GM12878 (cell line): ENCODE measurements around the gene CYP20A1.

ENCODE experiments used
- JUND ChIP-seq: IDR thresholded peaks from 2 replicates; pipeline ENCODE4 v1.6.1; 2012; ENCODE audit warnings: low read depth, mild to moderate bottlenecking, low read length, improper control_type of control experiment, moderate library complexity
- MTA3 ChIP-seq: IDR thresholded peaks from 2 replicates; pipeline ENCODE4 v1.6.1; 2012; ENCODE audit warnings: low read length, inconsistent platforms, borderline replicate concordance
- MXI1 ChIP-seq: fragments of 150-350 bp; IDR thresholded peaks from 2 replicates; pipeline ENCODE4 v1.6.1; 2011; ENCODE audit warnings: low read depth, mild to moderate bottlenecking, inconsistent platforms, low read length, improper control_type of control experiment
- POLR2A ChIP-seq: IDR thresholded peaks from 2 replicates; pipeline ENCODE4 v1.6.1; 2011; ENCODE audit warnings: low read depth, mild to moderate bottlenecking, low read length
- SIN3A ChIP-seq: IDR thresholded peaks from 2 replicates; pipeline ENCODE4 v1.6.1; 2012; ENCODE audit warnings: low read depth, low read length, improper control_type of control experiment
- SP1 ChIP-seq: IDR thresholded peaks from one replicate; pipeline ENCODE4 v1.6.1; 2011; ENCODE audit warnings: low read depth, low read length
- SRF ChIP-seq, 2 experiments: IDR thresholded peaks; 2 replicates each; pipeline ENCODE4 v1.6.1; 2011; ENCODE audit warnings: low read depth in 2 of 2, low read length in 2 of 2, mild to moderate bottlenecking in 1 of 2, moderate library complexity in 1 of 2
- YY1 ChIP-seq: IDR thresholded peaks from 2 replicates; pipeline ENCODE4 v1.6.1; 2011; ENCODE audit warnings: low read depth, mild to moderate bottlenecking, low read length
- ZZZ3 ChIP-seq: IDR thresholded peaks from 2 replicates; pipeline ENCODE4 v1.6.1; 2011; ENCODE audit warnings: low read depth; ENCODE audit not compliant: control insufficient read depth, insufficient read length
- TF ChIP-seq, protein P1 (sequence below), 3 experiments: IDR thresholded peaks in 2 of 3; conservative IDR thresholded peaks in 1 of 3; 2 replicates each; pipeline ENCODE4 v1.5.1; 2011; ENCODE audit warnings: low read depth in 3 of 3, low read length in 3 of 3, mild to moderate bottlenecking in 3 of 3, control low read depth in 2 of 3, moderate library complexity in 2 of 3, inconsistent platforms in 1 of 3, mixed read lengths in 1 of 3; ENCODE audit not compliant: control insufficient read depth in 2 of 3, insufficient read depth in 1 of 3; ENCODE audit errors: extremely low read depth in 1 of 3

DNA sequence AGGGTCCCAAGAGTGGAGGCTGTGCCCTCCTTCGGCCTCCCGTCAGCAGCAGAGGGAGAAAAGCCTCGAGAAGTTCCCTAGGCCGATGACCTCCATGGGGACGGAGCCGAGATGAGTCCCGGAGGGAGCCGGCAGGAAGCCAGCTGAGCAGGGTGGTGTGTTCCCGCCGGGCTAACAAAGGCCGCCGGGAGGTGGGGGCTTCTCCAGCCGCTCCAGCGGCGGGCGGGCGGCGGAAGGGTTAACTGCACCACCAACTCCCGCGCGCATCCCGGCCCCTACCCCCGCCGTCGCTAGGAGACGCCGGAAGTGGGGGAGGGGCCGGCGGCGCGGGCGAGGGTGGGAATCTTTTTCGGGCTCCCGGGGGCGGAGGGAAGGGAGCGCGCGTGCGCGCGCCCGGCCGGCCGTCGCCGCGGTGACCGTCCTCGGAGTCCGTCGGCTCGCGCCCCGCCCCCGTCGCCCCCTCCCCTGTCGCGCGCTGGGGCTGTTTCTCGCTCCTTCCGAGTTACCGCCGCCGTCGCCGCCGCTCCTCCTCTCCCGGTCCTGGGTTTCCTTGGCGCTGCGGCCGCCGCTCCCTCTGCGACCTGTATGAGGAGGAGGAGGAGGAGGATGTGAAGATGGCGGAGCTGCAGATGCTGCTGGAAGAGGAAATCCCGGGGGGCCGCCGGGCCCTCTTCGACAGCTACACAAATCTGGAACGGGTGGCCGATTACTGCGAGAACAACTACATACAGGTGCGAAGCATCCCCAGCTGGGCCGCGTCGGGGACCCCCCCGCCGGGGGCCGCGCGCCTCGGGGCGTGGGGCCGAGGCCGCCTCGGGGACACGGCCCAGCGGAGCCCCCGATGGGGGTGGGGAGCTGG, 89.3 kb downstream of the CYP20A1 start, which contains the start of gene ABI2:
- TF ChIP-seq SP1 (no peak), YY1 (peak; percentile 83), POLR2A (peak; percentile 50), MTA3 (no peak), SRF (IDR thresholded peaks at IDR 0.05; ENCODE audit: low read depth in 2 of 2, low read length in 2 of 2) (0 out of 4 replicates have a peak, but pooled peaks of 1 of the 2 experiments have one; percentile 19), ZZZ3 (no peak), JUND (no peak), SIN3A (no peak), MXI1 (peak; percentile 50; the same call in 1 of the 2 replicates)
- TF ChIP-seq, protein P1, sequence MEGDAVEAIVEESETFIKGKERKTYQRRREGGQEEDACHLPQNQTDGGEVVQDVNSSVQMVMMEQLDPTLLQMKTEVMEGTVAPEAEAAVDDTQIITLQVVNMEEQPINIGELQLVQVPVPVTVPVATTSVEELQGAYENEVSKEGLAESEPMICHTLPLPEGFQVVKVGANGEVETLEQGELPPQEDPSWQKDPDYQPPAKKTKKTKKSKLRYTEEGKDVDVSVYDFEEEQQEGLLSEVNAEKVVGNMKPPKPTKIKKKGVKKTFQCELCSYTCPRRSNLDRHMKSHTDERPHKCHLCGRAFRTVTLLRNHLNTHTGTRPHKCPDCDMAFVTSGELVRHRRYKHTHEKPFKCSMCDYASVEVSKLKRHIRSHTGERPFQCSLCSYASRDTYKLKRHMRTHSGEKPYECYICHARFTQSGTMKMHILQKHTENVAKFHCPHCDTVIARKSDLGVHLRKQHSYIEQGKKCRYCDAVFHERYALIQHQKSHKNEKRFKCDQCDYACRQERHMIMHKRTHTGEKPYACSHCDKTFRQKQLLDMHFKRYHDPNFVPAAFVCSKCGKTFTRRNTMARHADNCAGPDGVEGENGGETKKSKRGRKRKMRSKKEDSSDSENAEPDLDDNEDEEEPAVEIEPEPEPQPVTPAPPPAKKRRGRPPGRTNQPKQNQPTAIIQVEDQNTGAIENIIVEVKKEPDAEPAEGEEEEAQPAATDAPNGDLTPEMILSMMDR (IDR thresholded peaks at IDR 0.05 in 2 of 3, conservative IDR thresholded peaks at IDR 0.05 in 1 of 3; ENCODE audit: control insufficient read depth in 2 of 3, extremely low read depth in 1 of 3, insufficient read depth in 1 of 3, low read depth in 3 of 3, low read length in 3 of 3) = no peak
